ENCODE data around the gene FAM114A1. TPM values are rescaled to one million over a fixed set of nuclear protein-coding genes. Genes with fewer than 3 reads are reported as not detected.

FAM114A1 gene
- total and polyA plus RNA-seq, 2 of the 8 experiments (the other 6 are each of a cell fraction or from before 2014, with no cell fraction given) = 9.5 to 12.0 TPM

DNA sequence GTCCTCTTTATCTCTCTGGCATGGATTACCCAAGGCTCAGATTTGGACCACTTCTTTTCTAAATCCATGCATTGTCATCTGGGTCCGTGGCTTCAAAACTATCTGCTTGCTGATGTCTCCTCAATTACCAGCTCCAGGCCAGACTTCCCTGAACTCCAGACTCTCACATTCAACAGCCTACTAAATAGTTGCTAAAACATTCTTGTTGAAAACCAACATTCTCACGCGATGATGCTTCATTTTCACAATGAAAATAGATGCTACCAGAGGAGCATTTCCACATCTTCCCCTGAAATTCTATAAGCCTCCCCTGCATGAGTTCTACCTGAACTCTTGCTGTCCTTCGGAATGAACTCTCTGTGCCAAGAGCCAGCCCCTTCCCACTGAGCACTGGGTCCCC, 5.8 kb upstream of the FAM114A1 start:
- TF ChIP-seq ATF3 (IDR thresholded peaks at IDR 0.05; ENCODE audit: insufficient read depth, low read depth, low read length) (no peak), GABPA (IDR thresholded peaks at IDR 0.05; ENCODE audit: borderline replicate concordance, insufficient read depth, low read length) (no peak), SAP30 (IDR thresholded peaks at IDR 0.05; ENCODE audit: insufficient read depth, insufficient replicate concordance, low read length) (no peak), TBP (IDR thresholded peaks at IDR 0.05; ENCODE audit: low read depth, low read length) (no peak), SP4 (IDR thresholded peaks at IDR 0.05; ENCODE audit: low read length) (no peak), CBX5 (IDR thresholded peaks at IDR 0.05; ENCODE audit: low read depth, low read length) (no peak), JUND (IDR thresholded peaks at IDR 0.05; ENCODE audit: low read length) (no peak), NANOG (IDR thresholded peaks at IDR 0.05; ENCODE audit: insufficient read depth, low read depth, low read length, poor library complexity, severe bottlenecking) (no peak), NRF1 (IDR thresholded peaks at IDR 0.05; ENCODE audit: low read depth, low read length) (no peak), SIN3A (conservative IDR thresholded peaks at IDR 0.05 in 1 of 2, IDR thresholded peaks at IDR 0.05 in 1 of 2; ENCODE audit: low read depth in 1 of 2, low read length in 2 of 2) (no peak), PHF8 (conservative IDR thresholded peaks at IDR 0.05; ENCODE audit: low read depth, low read length) (no peak), HDAC6 (IDR thresholded peaks at IDR 0.05; ENCODE audit: low read depth, low read length) (no peak)
- no peaks in the 10 kb centered on the region for H3K9me3 ChIP-seq (ENCODE audit: insufficient read depth in 2 of 2, low read depth in 1 of 2, low read length in 1 of 2)
- H2BK20ac ChIP-seq (ENCODE audit: low read length) = no peak overlapping the region
- H3K23ac ChIP-seq (ENCODE audit: insufficient read length) = no peak overlapping the region
- CTCF ChIA-PET (ENCODE audit: partially characterized antibody) = interaction anchor here (1.0 to 5.1 kb wide), 16 partner anchors 10 to 344 kb away, joined by 3 to 66 read pairs (median 9); partner anchors contain the start of gene TLR10
- H3K36me3 ChIP-seq (ENCODE audit: control insufficient read depth in 2 of 4, insufficient read depth in 4 of 4, low read length in 3 of 4) = no peaks in the 10 kb centered on the region
- DNase-seq (ENCODE audit: low read depth in 1 of 2, low spot score in 2 of 2) = no peak
- H3K4ac ChIP-seq (replicated peaks; ENCODE audit: insufficient read length, low read depth, low read length) = no peak overlapping the region
- H2BK15ac ChIP-seq (ENCODE audit: low read length) = no peak overlapping the region
- H3K4me2 ChIP-seq (ENCODE audit: insufficient read depth in 1 of 2, low read depth in 2 of 2, low read length in 2 of 2) = no peak overlapping the region
- no peak overlapping the region for H2AFZ ChIP-seq (ENCODE audit: low read length)
- H4K8ac ChIP-seq (ENCODE audit: extremely low read depth, insufficient read depth, low read length) = no peak overlapping the region
- no peaks in the 10 kb centered on the region for H3K79me2 ChIP-seq (ENCODE audit: control insufficient read depth in 1 of 2, insufficient read depth in 2 of 2, low read length in 2 of 2)
- FAIRE-seq = no peak
- POLR2A ChIA-PET (ENCODE audit: partially characterized antibody) = interaction anchor here (1.6 kb wide), 1 partner anchor 102 kb away, joined by 5 read pairs; no protein-coding TSS in a partner anchor
- H3K18ac ChIP-seq (ENCODE audit: extremely low read depth, low read length) = no peak overlapping the region
- no peak overlapping the region for H2BK12ac ChIP-seq (ENCODE audit: low read depth, low read length)
- H3K14ac ChIP-seq (ENCODE audit: insufficient read length) = no peak overlapping the region
- H3K79me1 ChIP-seq (ENCODE audit: low read depth, low read length) = no peaks in the 10 kb centered on the region
- H3K4me1 ChIP-seq (replicated peaks in 1 of 4; ENCODE audit: control insufficient read depth in 3 of 4, insufficient read depth in 4 of 4, low read length in 3 of 4) = peaks cover 0 to 3% (median 1%) of the 10 kb centered on the region in 4 experiments; a peak in 1 of 7 replicates
- H3K56ac ChIP-seq (replicated peaks; ENCODE audit: insufficient read length, low read depth, low read length) = no peak overlapping the region
- WGBS, 2 experiments (ENCODE audit: extremely low coverage in 1 of 2, insufficient coverage in 1 of 2, insufficient read length in 1 of 2, insufficient replicate concordance in 2 of 2, low coverage in 1 of 2, low lambda C conversion rate in 2 of 2, missing lambda C conversion rate in 1 of 2) = 94% methylated on average over 4 of the region's 4 CpGs; no CpG with 5 or more reads in 1 of the 2 experiments
- H3K23me2 ChIP-seq (ENCODE audit: low read depth, low read length) = no peaks in the 10 kb centered on the region
- H2AK5ac ChIP-seq (ENCODE audit: low read depth, low read length) = no peak overlapping the region
- no peaks in the 10 kb centered on the region for H3K27me3 ChIP-seq (replicated peaks in 1 of 4; ENCODE audit: control insufficient read depth in 3 of 4, extremely low read depth in 1 of 4, insufficient read depth in 3 of 4, low read length in 3 of 4)
- no peak overlapping the region for H3K27ac ChIP-seq (ENCODE audit: low read depth, low read length)
- no peaks in the 10 kb centered on the region for H4K20me1 ChIP-seq (replicated peaks in 1 of 2; ENCODE audit: control insufficient read depth in 1 of 2, insufficient read depth in 2 of 2, low read length in 2 of 2)
- no peak overlapping the region for H2BK120ac ChIP-seq (replicated peaks; ENCODE audit: low read depth, low read length)
- no peak overlapping the region for H3K4me3 ChIP-seq (ENCODE audit: extremely low read depth in 1 of 4, insufficient read depth in 2 of 4, low read depth in 3 of 4, low read length in 4 of 4)
- no peak overlapping the region for H2BK5ac ChIP-seq (ENCODE audit: low read depth, low read length)
- no peak overlapping the region for H3K9ac ChIP-seq (replicated peaks in 1 of 4; ENCODE audit: extremely low read depth in 1 of 4, low read depth in 3 of 4, low read length in 3 of 4)
- H4K5ac ChIP-seq (ENCODE audit: insufficient read length, low read depth, low read length) = no peak overlapping the region
- no peak overlapping the region for H4K91ac ChIP-seq (replicated peaks; ENCODE audit: insufficient read length, low read length)

Measured in H1 (cell line).